Prostate gland (tissue), 2 donors: ENCODE data around the gene SCN1A. TPM values are rescaled to one million over a fixed set of nuclear protein-coding genes. Genes with fewer than 3 reads are reported as not detected.

Experiments used
- DNase-seq: peaks from one replicate; pipeline ENCODE4 v3.0.0-alpha.2; 2019; ENCODE audit warnings: low spot score
- H3K27ac ChIP-seq, 2 donors: fragments of 200-600 bp; sonication (generic); 2 replicates each; pipeline ENCODE4 v1.5.1; 2017 to 2019
- H3K27me3 ChIP-seq: fragments of 200-600 bp; sonication (generic); replicated peaks from 2 replicates; pipeline ENCODE4 v1.5.1; 2019; ENCODE audit not compliant: insufficient read depth
- H3K36me3 ChIP-seq, 2 donors: fragments of 200-600 bp; sonication (generic); 1 replicate in 1 of 2; 2 replicates in 1 of 2; pipeline versions ENCODE4 v1.5.1 to v1.8.1; 2017 to 2019
- H3K4me1 ChIP-seq: fragments of 200-600 bp; sonication (generic); replicated peaks from 2 replicates; pipeline ENCODE4 v1.5.1; 2019
- H3K4me3 ChIP-seq, 2 donors: fragments of 200-600 bp; sonication (generic); 2 replicates each; pipeline ENCODE4 v1.5.1; 2017 to 2019
- H3K9me3 ChIP-seq: fragments of 200-600 bp; sonication (generic); 2 replicates; pipeline ENCODE4 v1.5.1; 2017
- CTCF ChIP-seq, 4 experiments: fragments of 200-600 bp in 2 of 4; fragments of 450-650 bp in 2 of 4; sonication (generic) in 2 of 4; IDR thresholded peaks; 1 replicate in 3 of 4; 2 replicates in 1 of 4; pipeline ENCODE4 v1.5.1; 2016 to 2019; ENCODE audit warnings: antibody characterized with exemption in 4 of 4, mild to moderate bottlenecking in 2 of 4, moderate library complexity in 2 of 4
- POLR2A ChIP-seq: fragments of 450-650 bp; IDR thresholded peaks from one replicate; pipeline ENCODE4 v1.6.1; 2016; ENCODE audit warnings: antibody characterized with exemption, mild to moderate bottlenecking
- POLR2AphosphoS5 ChIP-seq: sonication (generic); formaldehyde crosslinking; IDR thresholded peaks from one replicate; pipeline ENCODE4 v1.6.1; 2017; ENCODE audit warnings: antibody characterized with exemption
- WGBS: methylation state at CpG from one replicate; pipeline ENCODE4 v1.1.5; 2018; 5-methylcytosine and 5-hydroxymethylcytosine counted together
- intact Hi-C: fragments of 100-400 bp; cut with DNase I; formaldehyde crosslinking; loops from one replicate; pipeline ENCODE4 v1.14.2; 2022
- small RNA-seq, 2 donors: library from RNA; depleted of rRNA; stranded (forward); fragments of <200 nt; gene quantifications; one replicate each; pipeline ENCODE3, GENCODE V24; 2016
- total RNA-seq, 2 donors: library from RNA; depleted of rRNA; stranded (reverse); fragments of >200 nt; gene quantifications; one replicate each; pipeline ENCODE4 v1.1.0, GENCODE V29; 2016

SCN1A gene
- total RNA-seq, 2 donors from 2014 or later, result 0.23 TPM; not detected in 1

DNA sequence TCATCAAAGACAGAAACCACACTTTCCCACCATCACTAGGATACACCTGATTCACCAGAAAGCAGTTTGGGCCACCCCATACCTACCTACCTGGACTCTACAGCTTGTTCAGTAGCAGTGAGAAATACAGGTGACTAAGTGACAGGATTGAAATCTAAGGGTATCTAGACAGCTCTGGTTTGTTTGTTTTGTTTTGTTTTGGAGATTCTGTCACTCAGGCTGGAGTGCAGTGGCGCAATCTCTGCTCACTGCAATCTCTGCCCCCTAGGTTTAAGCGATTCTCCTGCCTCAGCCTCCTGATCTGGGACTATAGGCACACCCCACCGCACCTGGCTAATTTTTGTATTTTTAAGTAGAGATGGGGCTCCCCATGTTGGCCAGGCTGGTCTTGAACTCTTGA lies 177.4 kb downstream of the SCN1A start:
- intact Hi-C loops, result loop anchor here (5.0 kb wide), 1 partner anchor 177 kb away; the partner anchor contains the start of gene SCN1A
- no peaks in the 10 kb centered on the region for H3K4me1 ChIP-seq
- no peak for DNase-seq
- H3K36me3 ChIP-seq, result no peaks in the 10 kb centered on the region
- TF ChIP-seq CTCF (IDR thresholded peaks at IDR 0.05) (no peak), POLR2A (no peak), POLR2AphosphoS5 (no peak)
- 98% methylated on average over 3 of the region's 3 CpGs for WGBS
- no peaks in the 10 kb centered on the region for H3K27me3 ChIP-seq
- no peak overlapping the region for H3K27ac ChIP-seq
- H3K9me3 ChIP-seq, result no peaks in the 10 kb centered on the region
- no peak overlapping the region for H3K4me3 ChIP-seq

DNA sequence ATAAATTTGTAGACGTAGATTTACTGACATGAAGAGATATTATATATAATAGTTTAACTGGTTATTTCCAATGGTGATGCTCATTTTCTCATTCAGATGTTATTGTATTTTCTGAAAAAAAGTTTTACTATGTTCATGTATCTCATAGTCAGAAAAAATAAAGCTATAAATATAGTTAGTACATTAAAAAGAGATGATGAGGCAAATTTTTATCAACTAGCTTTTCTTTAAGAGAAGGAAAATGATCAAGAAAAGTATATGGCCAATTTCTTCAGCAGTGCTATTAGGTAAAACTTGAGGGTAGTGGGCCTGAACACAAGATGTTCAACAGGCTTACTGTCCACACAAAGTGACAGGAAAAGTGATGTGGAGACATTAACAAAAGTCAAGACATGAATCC lies 186.0 kb downstream of the SCN1A start:
- DNase-seq, result no peak
- Histone ChIP-seq H3K4me3 (no peak overlapping the region), H3K36me3 (no peaks in the 10 kb centered on the region), H3K4me1 (no peaks in the 10 kb centered on the region), H3K27ac (no peak overlapping the region), H3K27me3 (no peaks in the 10 kb centered on the region), H3K9me3 (no peaks in the 10 kb centered on the region)
- no peak for TF ChIP-seq CTCF (IDR thresholded peaks at IDR 0.05)
- TF ChIP-seq POLR2A, result no peak
- no peak for TF ChIP-seq POLR2AphosphoS5
- 96% methylated on average over 1 of the region's 1 CpG for WGBS
- intact Hi-C loops, result no loop called here

GRCh38 chr2:165938237-165938636 lies 189.6 kb downstream of the SCN1A start:
- H3K9me3 ChIP-seq, result no peaks in the 10 kb centered on the region
- TF ChIP-seq POLR2A (no peak), CTCF (IDR thresholded peaks at IDR 0.05) (no peak)
- DNase-seq, result no peak
- H3K27me3 ChIP-seq, result no peaks in the 10 kb centered on the region
- intact Hi-C loops, result no loop called here
- no peak overlapping the region for H3K4me3 ChIP-seq
- H3K4me1 ChIP-seq, result no peaks in the 10 kb centered on the region
- H3K36me3 ChIP-seq, result no peaks in the 10 kb centered on the region
- H3K27ac ChIP-seq, result no peak overlapping the region
- 88% methylated on average over 1 of the region's 1 CpG for WGBS

Small RNA genes lying within 50 kb of the gene (small RNA-seq; reads per million reads assigned to genes)
- 0 reads per million in 2 donors for gene RF00019

Other genes starting within 250 kb of the SCN1A start
- 10 to 100 TPM; 28.0 to 49.6 TPM for gene TTC21B, start 174.2 kb downstream of the SCN1A start, total RNA-seq
- gene SCN9A, start 247.9 kb upstream of the SCN1A start, total RNA-seq, result 10 to 100 TPM in 1 of 2 donors, under 1 TPM in 1; 0.46 to 44.1 TPM